H1 (cell line): ENCODE measurements around the gene THOC6. TPM values are rescaled to one million over a fixed set of nuclear protein-coding genes. Genes with fewer than 3 reads are reported as not detected.
A peak's percentile ranks its signal among the peaks of the same experiment; 100 is the strongest.

ENCODE experiments used
- CTCF ChIA-PET: fragments of 300-600 bp; sonication (Branson Sonifier 250); formaldehyde crosslinking; loops from one replicate; lab custom pipeline; 2021; ENCODE audit not compliant: partially characterized antibody; lab: Charles Lee
- POLR2A ChIA-PET: fragments of 300-600 bp; sonication (Branson Sonifier 250); formaldehyde crosslinking; loops from one replicate; lab custom pipeline; 2021; ENCODE audit warnings: inconsistent platforms; ENCODE audit not compliant: partially characterized antibody; lab: Charles Lee
- DNase-seq, 2 experiments: peaks; one replicate each; pipeline versions ENCODE4 v3.0.0 to v3.0.0-alpha.2; 2010 to 2022; ENCODE audit warnings: low spot score in 2 of 2, low read depth in 1 of 2, mixed read lengths in 1 of 2
- FAIRE-seq: peaks from 2 replicates; lab custom pipeline; 2011; peaks lifted over from hg19 to GRCh38; lab: Jason Lieb, UNC
- H2AFZ ChIP-seq: 2 replicates; pipeline ENCODE4 v1.8.1; 2012; ENCODE audit warnings: low read length, inconsistent platforms
- H2AK5ac ChIP-seq: 2 replicates; pipeline ENCODE4 v1.6.1; 2013; ENCODE audit warnings: low read depth, low read length
- H2BK120ac ChIP-seq: replicated peaks from 2 replicates; pipeline ENCODE3; 2013; ENCODE audit warnings: low read depth, low read length, inconsistent platforms
- H2BK12ac ChIP-seq: 2 replicates; pipeline ENCODE4 v1.6.1; 2013; ENCODE audit warnings: low read depth, low read length
- H2BK15ac ChIP-seq: 2 replicates; pipeline ENCODE4 v1.6.1; 2013; ENCODE audit warnings: low read length
- H2BK20ac ChIP-seq: 2 replicates; pipeline ENCODE4 v1.6.1; 2013; ENCODE audit warnings: low read length
- H2BK5ac ChIP-seq: 2 replicates; pipeline ENCODE4 v1.6.1; 2013; ENCODE audit warnings: low read depth, low read length
- H3K14ac ChIP-seq: 2 replicates; pipeline ENCODE4 v1.6.1; 2013; ENCODE audit warnings: inconsistent platforms; ENCODE audit not compliant: insufficient read length
- H3K18ac ChIP-seq: 2 replicates; pipeline ENCODE4 v1.6.1; 2013; ENCODE audit warnings: low read length; ENCODE audit errors: extremely low read depth
- H3K23ac ChIP-seq: 2 replicates; pipeline ENCODE4 v1.6.1; 2013; ENCODE audit warnings: inconsistent platforms; ENCODE audit not compliant: insufficient read length
- H3K23me2 ChIP-seq: 2 replicates; pipeline ENCODE4 v1.6.1; 2013; ENCODE audit warnings: low read depth, low read length
- H3K27ac ChIP-seq: 2 replicates; pipeline ENCODE4 v1.6.1; 2011; ENCODE audit warnings: low read depth, low read length, inconsistent platforms
- H3K27me3 ChIP-seq, 4 experiments: replicated peaks in 1 of 4; 1 replicate in 1 of 4; 2 replicates in 3 of 4; pipeline versions ENCODE4 v1.6.1 to v1.8.1; 2011 to 2013; ENCODE audit warnings: low read length in 3 of 4, mild to moderate bottlenecking in 3 of 4, inconsistent platforms in 2 of 4, mixed read lengths in 2 of 4, moderate library complexity in 1 of 4; ENCODE audit not compliant: control insufficient read depth in 3 of 4, insufficient read depth in 3 of 4; ENCODE audit errors: extremely low read depth in 1 of 4
- H3K36me3 ChIP-seq, 4 experiments: 2 replicates each; pipeline versions ENCODE4 v1.6.1 to v1.8.1; 2011 to 2013; ENCODE audit warnings: mild to moderate bottlenecking in 4 of 4, low read length in 3 of 4, moderate library complexity in 2 of 4, control low read depth in 1 of 4, inconsistent platforms in 1 of 4; ENCODE audit not compliant: insufficient read depth in 4 of 4, control insufficient read depth in 2 of 4
- H3K4ac ChIP-seq: replicated peaks from 2 replicates; pipeline ENCODE3; 2013; ENCODE audit warnings: low read length, low read depth, mixed read lengths, inconsistent platforms; ENCODE audit not compliant: insufficient read length
- H3K4me1 ChIP-seq, 4 experiments: replicated peaks in 1 of 4; 1 replicate in 1 of 4; 2 replicates in 3 of 4; pipeline versions ENCODE4 v1.6.1 to v1.8.1; 2011 to 2013; ENCODE audit warnings: low read length in 3 of 4, inconsistent platforms in 2 of 4, mixed read lengths in 1 of 4; ENCODE audit not compliant: insufficient read depth in 4 of 4, control insufficient read depth in 3 of 4
- H3K4me2 ChIP-seq, 2 experiments: 2 replicates each; pipeline versions ENCODE4 v1.6.1 to v1.8.1; 2011 to 2013; ENCODE audit warnings: low read depth in 2 of 2, low read length in 2 of 2, control low read depth in 1 of 2, inconsistent platforms in 1 of 2, mild to moderate bottlenecking in 1 of 2; ENCODE audit not compliant: insufficient read depth in 1 of 2
- H3K4me3 ChIP-seq, 4 experiments: fragments of 200-600, 300-600 bp in 1 of 4; sonication (generic), shearing (Covaris generic), sonication (Bioruptor Twin) in 1 of 4; 2 replicates each; pipeline versions ENCODE4 v1.5.1 to v1.8.1; 2011 to 2016; ENCODE audit warnings: low read length in 4 of 4, low read depth in 3 of 4, control low read depth in 2 of 4, inconsistent platforms in 2 of 4, mild to moderate bottlenecking in 2 of 4, mixed read lengths in 1 of 4, moderate library complexity in 1 of 4; ENCODE audit not compliant: insufficient read depth in 2 of 4; ENCODE audit errors: extremely low read depth in 1 of 4
- H3K56ac ChIP-seq: replicated peaks from 2 replicates; pipeline ENCODE3; 2013; ENCODE audit warnings: low read depth, mild to moderate bottlenecking, mixed read lengths, low read length, inconsistent platforms; ENCODE audit not compliant: insufficient read length
- H3K79me1 ChIP-seq: 2 replicates; pipeline ENCODE4 v1.6.1; 2013; ENCODE audit warnings: low read depth, low read length, control low read depth
- H3K79me2 ChIP-seq, 2 experiments: 2 replicates each; pipeline versions ENCODE4 v1.6.1 to v1.8.1; 2012 to 2013; ENCODE audit warnings: low read length in 2 of 2, mild to moderate bottlenecking in 2 of 2, inconsistent platforms in 1 of 2; ENCODE audit not compliant: insufficient read depth in 2 of 2, control insufficient read depth in 1 of 2
- H3K9ac ChIP-seq, 4 experiments: replicated peaks in 1 of 4; 1 replicate in 1 of 4; 2 replicates in 3 of 4; pipeline versions ENCODE4 v1.6.1 to v1.8.1; 2011 to 2013; ENCODE audit warnings: low read depth in 3 of 4, low read length in 3 of 4, control low read depth in 2 of 4, mild to moderate bottlenecking in 2 of 4, moderate library complexity in 2 of 4, inconsistent platforms in 1 of 4; ENCODE audit errors: extremely low read depth in 1 of 4
- H3K9me3 ChIP-seq, 2 experiments: 2 replicates each; pipeline versions ENCODE4 v1.6.1 to v1.8.1; 2012 to 2013; ENCODE audit warnings: mild to moderate bottlenecking in 2 of 2, moderate library complexity in 2 of 2, control low read depth in 1 of 2, inconsistent platforms in 1 of 2, low read depth in 1 of 2, low read length in 1 of 2, mixed read lengths in 1 of 2; ENCODE audit not compliant: insufficient read depth in 2 of 2
- H4K20me1 ChIP-seq, 2 experiments: replicated peaks in 1 of 2; 2 replicates each; pipeline versions ENCODE3 to v1.8.1; 2011 to 2013; ENCODE audit warnings: inconsistent platforms in 2 of 2, low read length in 2 of 2, mild to moderate bottlenecking in 1 of 2; ENCODE audit not compliant: insufficient read depth in 2 of 2, control insufficient read depth in 1 of 2
- H4K5ac ChIP-seq: 2 replicates; pipeline ENCODE4 v1.6.1; 2013; ENCODE audit warnings: low read length, low read depth, mixed read lengths, inconsistent platforms; ENCODE audit not compliant: insufficient read length
- H4K8ac ChIP-seq: 2 replicates; pipeline ENCODE4 v1.8.0; 2013; ENCODE audit warnings: mild to moderate bottlenecking, moderate library complexity, low read length, inconsistent platforms; ENCODE audit not compliant: insufficient read depth; ENCODE audit errors: extremely low read depth
- H4K91ac ChIP-seq: replicated peaks from 2 replicates; pipeline ENCODE3; 2013; ENCODE audit warnings: low read length, mixed read lengths, inconsistent platforms; ENCODE audit not compliant: insufficient read length
- CBX8 ChIP-seq: fragments of 300-800, 300-1000 bp; sonication (generic); IDR thresholded peaks from 2 replicates; pipeline ENCODE4 v1.7.1; 2016; ENCODE audit warnings: low read depth, low read length, borderline replicate concordance
- CHD1 ChIP-seq: IDR thresholded peaks from 2 replicates; pipeline ENCODE4 v1.6.1; 2012; ENCODE audit warnings: low read depth, low read length, improper control_type of control experiment
- CREB1 ChIP-seq: IDR thresholded peaks from 2 replicates; pipeline ENCODE4 v1.6.1; 2012; ENCODE audit warnings: inconsistent platforms
- GTF2F1 ChIP-seq: IDR thresholded peaks from 2 replicates; pipeline ENCODE4 v1.6.1; 2012; ENCODE audit warnings: low read depth, low read length, improper control_type of control experiment, borderline replicate concordance
- RXRA ChIP-seq: IDR thresholded peaks from 2 replicates; pipeline ENCODE4 v1.6.1; 2011; ENCODE audit warnings: low read depth, mild to moderate bottlenecking, low read length, moderate library complexity; ENCODE audit not compliant: insufficient read depth
- SP4 ChIP-seq: IDR thresholded peaks from 2 replicates; pipeline ENCODE4 v1.6.1; 2012; ENCODE audit warnings: low read length, inconsistent platforms
- TAF7 ChIP-seq: optimal IDR thresholded peaks from 2 replicates; pipeline ENCODE3; 2011; ENCODE audit warnings: low read depth, mild to moderate bottlenecking, inconsistent platforms, low read length, moderate library complexity, borderline replicate concordance
- YY1 ChIP-seq: IDR thresholded peaks from 2 replicates; pipeline ENCODE4 v1.6.1; 2011; ENCODE audit warnings: low read depth, mild to moderate bottlenecking, low read length
- WGBS, 2 experiments: shearing (Covaris generic) in 1 of 2; methylation state at CpG; one replicate each; pipeline versions ENCODE4 v1.1.6 to v1.1.7; 2013 to 2015; ENCODE audit warnings: low lambda C conversion rate in 2 of 2, mixed read lengths in 2 of 2, inconsistent platforms in 1 of 2, low coverage in 1 of 2, missing lambda C conversion rate in 1 of 2; ENCODE audit not compliant: insufficient replicate concordance in 2 of 2, insufficient coverage in 1 of 2, insufficient read length in 1 of 2; ENCODE audit errors: extremely low coverage in 1 of 2, missing lambda C conversion rate in 1 of 2; 5-methylcytosine and 5-hydroxymethylcytosine counted together
- polyA plus RNA-seq, 7 experiments: library from polyadenylated mRNA; depleted of rRNA in 3 of 7; stranded (reverse) in 5 of 7; unstranded in 2 of 7; fragments of >200 nt in 5 of 7; fragments of 200-250 nt in 2 of 7; gene quantifications; 1 replicate in 5 of 7; 2 replicates in 1 of 7; 4 replicates in 1 of 7; pipeline versions ENCODE4 v1.2.1 to v1.2.3, GENCODE V29; 2011 to 2013; ENCODE audit warnings: missing spikeins in 2 of 7, mixed read lengths in 2 of 7
- total RNA-seq: library from RNA; stranded (reverse); fragmentation: NEBNext Ultra II Directional; extraction: Animal tissue kit (Norgen Biotek cat#: 25700); gene quantifications from 2 replicates; pipeline ENCODE4 v1.2.1, GENCODE V29; 2021
- TF ChIP-seq, protein P1 (sequence below): IDR thresholded peaks from 2 replicates; pipeline ENCODE4 v1.6.1; 2011; ENCODE audit warnings: low read depth, mild to moderate bottlenecking, low read length; ENCODE audit not compliant: insufficient read depth
- TF ChIP-seq, protein P2 (sequence below): IDR thresholded peaks from 2 replicates; pipeline ENCODE4 v1.6.1; 2012; ENCODE audit warnings: low read length, inconsistent platforms

The THOC6 gene
- total and polyA plus RNA-seq, 2 of the 8 experiments (the other 6 are each of a cell fraction or from before 2014, with no cell fraction given): 78.5 to 111 TPM

DNA sequence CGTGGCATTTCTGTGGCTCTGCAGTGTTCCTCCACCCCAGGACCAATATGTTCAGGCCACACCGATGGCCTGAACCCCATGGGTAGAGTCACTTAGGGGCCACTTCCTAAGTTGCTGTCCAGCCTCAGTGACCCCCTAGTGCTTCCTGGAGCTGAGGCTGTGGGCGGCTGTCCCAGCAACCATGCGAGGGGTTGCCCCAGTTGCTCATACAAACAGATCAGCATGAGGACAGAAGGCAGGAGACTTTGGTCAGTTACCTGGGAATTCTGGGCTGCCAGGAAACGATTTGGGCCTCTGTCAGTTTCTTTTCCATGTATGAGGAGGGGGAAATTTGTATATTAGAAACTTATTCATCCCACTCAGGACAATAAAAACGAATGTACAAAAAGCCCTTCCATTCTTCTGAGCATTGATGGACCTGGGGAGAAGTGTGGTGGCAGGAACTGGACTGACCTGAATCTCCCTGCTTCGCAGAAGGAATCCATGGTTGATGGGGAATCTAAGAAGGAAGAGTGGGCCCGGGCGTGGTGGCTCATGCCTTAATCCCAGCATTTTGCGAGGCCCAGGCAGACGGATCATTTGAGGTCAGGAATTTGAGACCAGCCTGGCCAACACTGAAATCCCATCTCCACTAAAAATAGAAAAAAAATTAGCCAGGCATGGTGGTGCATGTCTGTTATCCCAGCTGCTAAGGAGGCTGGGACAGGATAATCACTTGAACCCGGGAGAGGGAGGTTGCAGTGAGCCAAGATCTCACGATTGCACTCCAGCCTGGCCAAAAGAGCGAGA is 36.7 kb downstream of the THOC6 start:
- Histone ChIP-seq H3K4me2 (no peak overlapping the region), H2BK120ac (no peak overlapping the region), H3K18ac (no peak overlapping the region), H4K91ac (no peak overlapping the region), H3K79me2 (no peaks in the 10 kb centered on the region), H3K4me3 (no peak overlapping the region), H3K36me3 (no peaks in the 10 kb centered on the region), H3K4me1 (peaks cover 4 to 16% (median 7%) of the 10 kb centered on the region in 4 experiments; a peak in 6 of 7 replicates), H3K4ac (no peak overlapping the region), H3K9me3 (no peaks in the 10 kb centered on the region), H2BK15ac (0 out of 2 replicates have a peak overlapping the region, but pooled peaks have one; percentile 14), H3K23ac (no peak overlapping the region), H3K9ac (no peak overlapping the region), H4K20me1 (peaks cover 4 to 7% of the 10 kb centered on the region in 2 experiments), H4K5ac (no peak overlapping the region), H3K27me3 (no peaks in the 10 kb centered on the region; a peak in 1 of 7 replicates), H4K8ac (no peak overlapping the region), H2AK5ac (no peak overlapping the region), H3K23me2 (peaks cover 6% of the 10 kb centered on the region; the same call in 1 of the 2 replicates), H2AFZ (no peak overlapping the region), H2BK12ac (0 out of 2 replicates have a peak overlapping the region, but pooled peaks have one; percentile 84), H3K14ac (no peak overlapping the region), H2BK5ac (no peak overlapping the region), H3K79me1 (no peaks in the 10 kb centered on the region), H3K27ac (no peak overlapping the region), H3K56ac (no peak overlapping the region), H2BK20ac (no peak overlapping the region)
- FAIRE-seq (no peak), DNase-seq (no peak)
- 84% methylated on average over 14 of the region's 14 CpGs; no CpG with 5 or more reads in 1 of the 2 experiments for WGBS, 2 experiments
- ChIA-PET CTCF (interaction anchor here (0.6 to 8.3 kb wide), 19 partner anchors 9 to 99 kb away, joined by 3 to 88 read pairs (median 6); partner anchors contain the start of genes ZNF205, ZNF213 and ZSCAN10), POLR2A (interaction anchor here (1.0 to 12.7 kb wide), 14 partner anchors 8 to 74 kb away, joined by 3 to 140 read pairs (median 5); partner anchors contain the start of genes CLDN6, CLDN9, HCFC1R1 and THOC6)
- TF ChIP-seq SP4: no peak
- no peak for TF ChIP-seq CBX8
- no peak for TF ChIP-seq YY1
- TF ChIP-seq CREB1: no peak
- TF ChIP-seq, protein P1, sequence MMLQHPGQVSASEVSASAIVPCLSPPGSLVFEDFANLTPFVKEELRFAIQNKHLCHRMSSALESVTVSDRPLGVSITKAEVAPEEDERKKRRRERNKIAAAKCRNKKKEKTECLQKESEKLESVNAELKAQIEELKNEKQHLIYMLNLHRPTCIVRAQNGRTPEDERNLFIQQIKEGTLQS: no peak
- TF ChIP-seq, protein P2, sequence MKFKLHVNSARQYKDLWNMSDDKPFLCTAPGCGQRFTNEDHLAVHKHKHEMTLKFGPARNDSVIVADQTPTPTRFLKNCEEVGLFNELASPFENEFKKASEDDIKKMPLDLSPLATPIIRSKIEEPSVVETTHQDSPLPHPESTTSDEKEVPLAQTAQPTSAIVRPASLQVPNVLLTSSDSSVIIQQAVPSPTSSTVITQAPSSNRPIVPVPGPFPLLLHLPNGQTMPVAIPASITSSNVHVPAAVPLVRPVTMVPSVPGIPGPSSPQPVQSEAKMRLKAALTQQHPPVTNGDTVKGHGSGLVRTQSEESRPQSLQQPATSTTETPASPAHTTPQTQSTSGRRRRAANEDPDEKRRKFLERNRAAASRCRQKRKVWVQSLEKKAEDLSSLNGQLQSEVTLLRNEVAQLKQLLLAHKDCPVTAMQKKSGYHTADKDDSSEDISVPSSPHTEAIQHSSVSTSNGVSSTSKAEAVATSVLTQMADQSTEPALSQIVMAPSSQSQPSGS: no peak
- no peak for TF ChIP-seq TAF7
- TF ChIP-seq RXRA: no peak
- TF ChIP-seq CHD1: no peak
- TF ChIP-seq GTF2F1: no peak
